ENCODE results near the gene GRID1. TPM values are rescaled to one million over a fixed set of nuclear protein-coding genes. Genes with fewer than 3 reads are reported as not detected.
"Not testable (repeated sequence)": the region's sequence is repeated elsewhere in the genome, so short reads cannot be mapped to it uniquely, and the experiment has no call there.

Gene GRID1
- total RNA-seq, 1 experiment from 2014 or later = 0.53 TPM

- in situ Hi-C loops (cut with HindIII; ENCODE audit: low pct_unique_long_range_greater_than_20kb, low sequenced_read_pairs) = no loop called here
- no peak for DNase-seq (ENCODE audit: low read depth, low spot score)
Measured at GRCh38 chr10:86393862-86394455, 27.4 kb upstream of the GRID1 start.

- DNase-seq (ENCODE audit: low read depth, low spot score) = no peak
- in situ Hi-C loops (cut with HindIII; ENCODE audit: low pct_unique_long_range_greater_than_20kb, low sequenced_read_pairs) = no loop called here
Measured at GRCh38 chr10:86393362-86393761, 26.8 kb upstream of the GRID1 start.

- no peak for DNase-seq (ENCODE audit: low read depth, low spot score)
- in situ Hi-C loops (cut with HindIII; ENCODE audit: low pct_unique_long_range_greater_than_20kb, low sequenced_read_pairs) = no loop called here
Measured at GRCh38 chr10:86392723-86393094, 26.1 kb upstream of the GRID1 start.

- DNase-seq (ENCODE audit: low read depth, low spot score) = no peak
- in situ Hi-C loops (cut with HindIII; ENCODE audit: low pct_unique_long_range_greater_than_20kb, low sequenced_read_pairs) = no loop called here
Measured at GRCh38 chr10:86391986-86392722, 25.6 kb upstream of the GRID1 start.

- in situ Hi-C loops (cut with HindIII; ENCODE audit: low pct_unique_long_range_greater_than_20kb, low sequenced_read_pairs) = no loop called here
Measured at GRCh38 chr10:86391236-86391840, 24.7 kb upstream of the GRID1 start.

GRCh38 chr10:86390337-86391120 is 23.9 kb upstream of the GRID1 start:
- in situ Hi-C loops (cut with HindIII; ENCODE audit: low pct_unique_long_range_greater_than_20kb, low sequenced_read_pairs) = no loop called here
- DNase-seq (ENCODE audit: low read depth, low spot score) = no peak

More at GRCh38 chr10:86391236-86391840, 24.7 kb upstream of the GRID1 start:
- DNase-seq (ENCODE audit: low read depth, low spot score) = no peak

- in situ Hi-C loops (cut with HindIII; ENCODE audit: low pct_unique_long_range_greater_than_20kb, low sequenced_read_pairs) = no loop called here
Measured at GRCh38 chr10:86389441-86390193, 23.0 kb upstream of the GRID1 start.

GRCh38 chr10:86389109-86389440 is 22.5 kb upstream of the GRID1 start:
- DNase-seq (ENCODE audit: low read depth, low spot score); in situ Hi-C loops (cut with HindIII; ENCODE audit: low pct_unique_long_range_greater_than_20kb, low sequenced_read_pairs): not testable (repeated sequence)

More at GRCh38 chr10:86389441-86390193, 23.0 kb upstream of the GRID1 start:
- DNase-seq (ENCODE audit: low read depth, low spot score) = no peak

- in situ Hi-C loops (cut with HindIII; ENCODE audit: low pct_unique_long_range_greater_than_20kb, low sequenced_read_pairs) = no loop called here
- no peak for DNase-seq (ENCODE audit: low read depth, low spot score)
Measured at GRCh38 chr10:86388119-86388704, 21.6 kb upstream of the GRID1 start.

- in situ Hi-C loops (cut with HindIII; ENCODE audit: low pct_unique_long_range_greater_than_20kb, low sequenced_read_pairs) = no loop called here
- DNase-seq (ENCODE audit: low read depth, low spot score) = no peak
Measured at GRCh38 chr10:86387178-86387794, 20.7 kb upstream of the GRID1 start.

GRCh38 chr10:86385806-86386205 is 19.2 kb upstream of the GRID1 start:
- no peak for DNase-seq (ENCODE audit: low read depth, low spot score)
- in situ Hi-C loops (cut with HindIII; ENCODE audit: low pct_unique_long_range_greater_than_20kb, low sequenced_read_pairs) = no loop called here

GRCh38 chr10:86377797-86378146 is 11.2 kb upstream of the GRID1 start:
- no peak for DNase-seq (ENCODE audit: low read depth, low spot score)
- in situ Hi-C loops (cut with HindIII; ENCODE audit: low pct_unique_long_range_greater_than_20kb, low sequenced_read_pairs) = no loop called here

GRCh38 chr10:86376852-86377796 is 10.5 kb upstream of the GRID1 start:
- DNase-seq (ENCODE audit: low read depth, low spot score) = peak; percentile 52
- in situ Hi-C loops (cut with HindIII; ENCODE audit: low pct_unique_long_range_greater_than_20kb, low sequenced_read_pairs) = no loop called here

- in situ Hi-C loops (cut with HindIII; ENCODE audit: low pct_unique_long_range_greater_than_20kb, low sequenced_read_pairs) = no loop called here
- no peak for DNase-seq (ENCODE audit: low read depth, low spot score)
Measured at GRCh38 chr10:86376403-86376802, 9.8 kb upstream of the GRID1 start.

- no peak for DNase-seq (ENCODE audit: low read depth, low spot score)
- in situ Hi-C loops (cut with HindIII; ENCODE audit: low pct_unique_long_range_greater_than_20kb, low sequenced_read_pairs) = no loop called here
Measured at GRCh38 chr10:86375204-86375603, 8.6 kb upstream of the GRID1 start.

GRCh38 chr10:86374664-86375063 is 8.1 kb upstream of the GRID1 start:
- in situ Hi-C loops (cut with HindIII; ENCODE audit: low pct_unique_long_range_greater_than_20kb, low sequenced_read_pairs) = no loop called here
- DNase-seq (ENCODE audit: low read depth, low spot score) = no peak
